Measurements from ENCODE around the gene ZDHHC12.

Gene ZDHHC12

GRCh38 chr9:128718475-128718874 lies 5.5 kb downstream of the ZDHHC12 start:
- TF ChIP-seq, protein P1, sequence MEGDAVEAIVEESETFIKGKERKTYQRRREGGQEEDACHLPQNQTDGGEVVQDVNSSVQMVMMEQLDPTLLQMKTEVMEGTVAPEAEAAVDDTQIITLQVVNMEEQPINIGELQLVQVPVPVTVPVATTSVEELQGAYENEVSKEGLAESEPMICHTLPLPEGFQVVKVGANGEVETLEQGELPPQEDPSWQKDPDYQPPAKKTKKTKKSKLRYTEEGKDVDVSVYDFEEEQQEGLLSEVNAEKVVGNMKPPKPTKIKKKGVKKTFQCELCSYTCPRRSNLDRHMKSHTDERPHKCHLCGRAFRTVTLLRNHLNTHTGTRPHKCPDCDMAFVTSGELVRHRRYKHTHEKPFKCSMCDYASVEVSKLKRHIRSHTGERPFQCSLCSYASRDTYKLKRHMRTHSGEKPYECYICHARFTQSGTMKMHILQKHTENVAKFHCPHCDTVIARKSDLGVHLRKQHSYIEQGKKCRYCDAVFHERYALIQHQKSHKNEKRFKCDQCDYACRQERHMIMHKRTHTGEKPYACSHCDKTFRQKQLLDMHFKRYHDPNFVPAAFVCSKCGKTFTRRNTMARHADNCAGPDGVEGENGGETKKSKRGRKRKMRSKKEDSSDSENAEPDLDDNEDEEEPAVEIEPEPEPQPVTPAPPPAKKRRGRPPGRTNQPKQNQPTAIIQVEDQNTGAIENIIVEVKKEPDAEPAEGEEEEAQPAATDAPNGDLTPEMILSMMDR (conservative IDR thresholded peaks at IDR 0.05; ENCODE audit: control insufficient read depth, insufficient read depth, low read depth, low read length), result no peak
- DNase-seq (ENCODE audit: low read depth), result no peak
- H3K4me3 ChIP-seq (ENCODE audit: control insufficient read depth, low read depth, low read length), result no peak overlapping the region

DNA sequence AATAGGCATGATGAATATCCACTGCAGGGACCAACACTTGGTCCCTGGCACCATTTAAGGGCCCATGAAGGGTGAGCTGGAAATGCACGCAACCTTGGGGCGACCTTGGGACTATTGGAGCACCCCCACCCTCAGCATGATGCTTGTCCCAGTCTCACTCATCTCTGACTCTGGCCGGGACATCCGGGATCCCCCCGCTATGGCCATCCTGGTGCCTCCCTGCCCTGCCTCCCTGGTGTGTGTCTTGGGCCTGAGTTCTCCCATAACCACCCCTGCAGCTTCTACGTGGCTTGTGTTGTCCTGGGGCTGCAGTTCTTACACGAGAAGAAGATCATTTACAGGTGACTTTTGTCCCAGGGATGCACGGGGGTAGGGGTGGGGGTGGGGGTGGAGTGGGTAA lies 5.9 kb downstream of the ZDHHC12 start:
- TF ChIP-seq, protein P1 (conservative IDR thresholded peaks at IDR 0.05; ENCODE audit: control insufficient read depth, insufficient read depth, low read depth, low read length), result no peak
- H3K4me3 ChIP-seq (ENCODE audit: control insufficient read depth, low read depth, low read length), result no peak overlapping the region
- no peak for DNase-seq (ENCODE audit: low read depth)

DNA sequence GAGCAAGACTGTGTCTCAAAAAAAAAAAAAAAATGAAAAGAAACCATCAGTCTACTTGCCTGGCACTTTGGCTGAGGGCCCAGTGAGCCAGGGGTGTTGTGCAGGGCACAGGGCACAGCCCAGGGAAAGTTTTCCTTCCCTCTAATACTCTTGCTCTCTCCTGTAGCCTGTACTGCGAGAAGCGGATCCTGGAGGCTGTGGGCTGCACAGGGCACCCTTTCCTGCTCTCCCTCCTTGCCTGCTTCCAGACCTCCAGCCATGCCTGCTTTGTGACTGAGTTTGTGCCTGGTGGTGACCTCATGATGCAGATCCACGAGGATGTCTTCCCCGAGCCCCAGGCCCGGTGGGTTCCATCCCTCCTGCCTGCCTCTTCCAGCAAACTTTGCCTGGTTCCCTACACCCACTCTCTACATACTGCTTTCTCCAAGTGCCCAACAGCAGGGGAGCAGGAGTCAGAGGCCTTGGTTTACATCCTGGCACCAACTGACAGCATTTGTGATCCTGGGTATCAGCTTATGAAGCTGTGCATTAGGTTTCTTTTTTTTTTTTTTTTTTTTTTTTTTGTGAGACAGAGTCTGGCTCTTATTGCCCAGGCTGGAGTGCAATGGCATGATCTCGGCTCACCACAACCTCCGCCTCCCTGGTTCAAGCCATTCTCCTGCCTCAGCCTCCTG lies 7.2 kb downstream of the ZDHHC12 start:
- DNase-seq (ENCODE audit: low read depth), result no peak
- TF ChIP-seq, protein P1 (conservative IDR thresholded peaks at IDR 0.05; ENCODE audit: control insufficient read depth, insufficient read depth, low read depth, low read length), result no peak
- H3K4me3 ChIP-seq (ENCODE audit: control insufficient read depth, low read depth, low read length), result no peak overlapping the region

DNA sequence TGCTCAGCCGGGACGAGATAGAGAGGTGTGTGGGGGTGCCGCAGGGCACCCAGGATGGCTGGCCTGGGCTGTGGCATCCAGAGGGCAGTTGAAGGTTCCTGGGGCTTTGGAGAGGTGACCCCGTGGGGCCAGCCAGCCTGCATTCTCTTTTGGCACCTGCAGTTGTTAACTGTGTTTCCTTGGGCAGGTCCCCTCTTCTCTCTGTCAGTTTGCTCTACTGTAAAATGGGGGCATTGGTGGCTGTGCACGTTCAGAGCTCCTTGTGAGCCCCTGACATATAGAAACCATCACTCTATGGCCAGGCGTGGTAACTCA lies 8.5 kb downstream of the ZDHHC12 start:
- no peak for DNase-seq (ENCODE audit: low read depth)
- TF ChIP-seq, protein P1 (conservative IDR thresholded peaks at IDR 0.05; ENCODE audit: control insufficient read depth, insufficient read depth, low read depth, low read length), result no peak
- no peak overlapping the region for H3K4me3 ChIP-seq (ENCODE audit: control insufficient read depth, low read depth, low read length)

DNA sequence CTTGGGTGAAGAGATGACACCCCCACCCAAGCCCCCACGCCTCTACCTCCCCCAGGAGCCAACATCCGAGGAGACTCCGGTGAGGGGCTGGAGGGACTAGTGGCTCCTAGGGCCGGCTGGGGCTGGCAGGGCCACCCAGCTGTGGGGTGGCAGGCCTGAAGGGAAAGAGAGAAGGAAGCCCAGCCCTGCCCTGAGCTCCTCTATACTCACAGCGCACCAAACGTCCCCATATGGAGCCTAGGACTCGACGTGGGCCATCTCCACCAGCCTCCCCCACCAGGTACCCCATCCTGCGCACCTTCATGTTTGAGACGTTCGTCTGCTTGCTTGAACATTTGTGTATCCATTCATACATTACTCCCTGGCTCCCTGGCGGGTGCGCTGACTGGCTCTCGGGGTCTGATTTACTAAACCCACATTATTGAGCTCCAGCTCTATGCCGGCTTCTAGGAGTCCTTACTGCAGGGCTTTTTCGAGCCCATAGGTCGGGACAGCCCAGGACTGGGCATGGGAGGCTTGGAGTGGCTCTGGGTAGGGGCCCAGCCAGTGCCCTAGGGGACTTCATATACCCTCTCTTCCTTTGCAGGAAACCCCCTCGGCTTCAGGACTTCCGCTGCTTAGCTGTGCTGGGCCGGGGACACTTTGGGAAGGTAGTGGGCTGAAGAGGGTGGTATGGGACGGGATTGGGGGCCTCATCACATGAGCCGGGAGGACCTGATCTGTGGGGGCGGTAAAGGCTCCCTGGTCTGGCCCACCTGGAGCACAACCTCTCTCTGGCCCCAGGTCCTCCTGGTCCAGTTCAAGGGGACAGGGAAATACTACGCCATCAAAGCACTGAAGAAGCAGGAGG lies 9.1 kb downstream of the ZDHHC12 start:
- no peak for DNase-seq (ENCODE audit: low read depth)
- H3K4me3 ChIP-seq (ENCODE audit: control insufficient read depth, low read depth, low read length), result no peak overlapping the region
- TF ChIP-seq, protein P1 (conservative IDR thresholded peaks at IDR 0.05; ENCODE audit: control insufficient read depth, insufficient read depth, low read depth, low read length), result no peak

DNA sequence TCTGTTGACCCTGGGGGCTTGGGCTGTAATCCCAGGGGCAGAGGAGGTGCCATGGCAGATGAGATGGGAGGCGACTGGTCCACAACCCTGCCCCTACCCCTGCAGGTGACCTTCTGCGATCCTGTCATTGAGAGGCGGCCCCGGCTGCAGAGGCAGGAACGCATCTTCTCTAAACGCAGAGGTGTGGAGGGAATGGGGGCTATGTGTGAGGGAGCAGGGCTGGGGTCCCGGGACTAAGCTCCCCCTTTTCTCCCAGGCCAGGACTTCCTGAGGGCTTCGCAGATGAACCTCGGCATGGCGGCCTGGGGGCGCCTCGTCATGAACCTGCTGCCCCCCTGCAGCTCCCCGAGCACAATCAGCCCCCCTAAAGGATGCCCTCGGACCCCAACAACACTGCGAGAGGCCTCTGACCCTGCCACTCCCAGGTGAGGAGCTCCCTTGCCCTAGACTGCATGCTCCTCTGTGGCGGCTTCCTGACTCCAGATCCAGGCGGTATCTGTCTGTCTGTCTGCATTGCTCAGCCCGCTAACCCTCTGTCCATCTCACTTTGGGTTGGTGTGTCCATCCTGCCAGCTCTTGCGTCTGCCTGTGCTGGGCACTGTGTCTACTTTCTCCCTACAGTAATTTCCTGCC lies 9.9 kb downstream of the ZDHHC12 start:
- no peak for DNase-seq (ENCODE audit: low read depth)
- no peak overlapping the region for H3K4me3 ChIP-seq (ENCODE audit: control insufficient read depth, low read depth, low read length)
- TF ChIP-seq, protein P1 (conservative IDR thresholded peaks at IDR 0.05; ENCODE audit: control insufficient read depth, insufficient read depth, low read depth, low read length), result no peak

Data from fibroblast of mammary gland (primary cell).